ENCODE data around the gene MSH4. TPM values are rescaled to one million over a fixed set of nuclear protein-coding genes. Genes with fewer than 3 reads are reported as not detected.

The MSH4 gene
- total RNA-seq, 2 donors from 2014 or later, result 0.13 to 0.46 TPM

GRCh38 chr1:75785320-75785982 is 11.2 kb upstream of the MSH4 start:
- 26 to 32% methylated on average over 4 to 9 of the region's 9 CpGs for WGBS, 2 experiments (ENCODE audit: insufficient coverage in 1 of 2, insufficient read length in 1 of 2)
- no peak overlapping the region for H3K27ac ChIP-seq (ENCODE audit: low read depth, low read length)

GRCh38 chr1:75785983-75786853 is 10.5 kb upstream of the MSH4 start, which contains the start of gene RABGGTB:
Gene RABGGTB (plus strand): TSS chr1:75786256. CDS start chr1:75786272, 16 bp downstream.
- peak within 1 kb of the TSS; percentile 86 for H3K9ac ChIP-seq (ENCODE audit: extremely low read depth, low read length, poor library complexity, severe bottlenecking)
- H3K27ac ChIP-seq (ENCODE audit: low read depth, low read length), result peak within 1 kb of the TSS; percentile 59
- DNase-seq, result peak; percentile 98
- peak within 1 kb of the TSS; percentile 99 for H3K4me3 Mint-ChIP-seq
- H3K9me3 ChIP-seq (ENCODE audit: control insufficient read depth, low read length), result no peaks in the 10 kb centered on the region
- H3K27me3 ChIP-seq (ENCODE audit: control insufficient read depth, insufficient read depth, low read length, poor library complexity, severe bottlenecking), result no peaks in the 10 kb centered on the region
- peaks cover 41% of the 10 kb centered on the region for H3K36me3 ChIP-seq (ENCODE audit: control insufficient read depth, insufficient read depth, low read length)
- no peaks in the 10 kb centered on the region for H3K9me3 Mint-ChIP-seq
- 0% methylated on average over 16 to 28 of the region's 28 CpGs for WGBS, 2 experiments (ENCODE audit: insufficient coverage in 1 of 2, insufficient read length in 1 of 2)
- peaks cover 38% of the 10 kb centered on the region for H3K36me3 Mint-ChIP-seq (ENCODE audit: low read depth)
- H3K4me1 Mint-ChIP-seq, result peaks cover 33% of the 10 kb centered on the region
- peak within 1 kb of the TSS; percentile 94 for H3K4me3 ChIP-seq (ENCODE audit: low read length)
- peaks cover 3% of the 10 kb centered on the region for H3K27me3 Mint-ChIP-seq (ENCODE audit: insufficient read depth)
- no peak for TF ChIP-seq CTCF (conservative IDR thresholded peaks at IDR 0.05)
- peak within 1 kb of the TSS; percentile 98 for H3K27ac Mint-ChIP-seq
- H3K4me1 ChIP-seq (ENCODE audit: control insufficient read depth, insufficient read depth, low read length), result peaks cover 4% of the 10 kb centered on the region

More at GRCh38 chr1:75785320-75785982, 11.2 kb upstream of the MSH4 start:
- peaks cover 2% of the 10 kb centered on the region for H3K9me3 Mint-ChIP-seq
- no peaks in the 10 kb centered on the region for H3K4me1 ChIP-seq (ENCODE audit: control insufficient read depth, insufficient read depth, low read length)
- H3K36me3 Mint-ChIP-seq (ENCODE audit: low read depth), result peaks cover 32% of the 10 kb centered on the region
- no peaks in the 10 kb centered on the region for H3K27me3 ChIP-seq (ENCODE audit: control insufficient read depth, insufficient read depth, low read length, poor library complexity, severe bottlenecking)
- H3K4me3 ChIP-seq (ENCODE audit: low read length), result peak overlapping the region; percentile 94
- H3K36me3 ChIP-seq (ENCODE audit: control insufficient read depth, insufficient read depth, low read length), result peaks cover 33% of the 10 kb centered on the region
- peak overlapping the region; percentile 35 for H3K9ac ChIP-seq (ENCODE audit: extremely low read depth, low read length, poor library complexity, severe bottlenecking)
- H3K27ac Mint-ChIP-seq, result peak overlapping the region; percentile 90
- peaks cover 8% of the 10 kb centered on the region for H3K27me3 Mint-ChIP-seq (ENCODE audit: insufficient read depth)
- TF ChIP-seq CTCF (conservative IDR thresholded peaks at IDR 0.05), result no peak
- H3K4me3 Mint-ChIP-seq, result peak overlapping the region; percentile 99
- no peak for DNase-seq
- no peaks in the 10 kb centered on the region for H3K9me3 ChIP-seq (ENCODE audit: control insufficient read depth, low read length)
- peaks cover 27% of the 10 kb centered on the region for H3K4me1 Mint-ChIP-seq

GRCh38 chr1:75786901-75787493 is 9.7 kb upstream of the MSH4 start:
- Histone ChIP-seq H3K36me3 (ENCODE audit: control insufficient read depth, insufficient read depth, low read length) (peaks cover 49% of the 10 kb centered on the region), H3K9ac (ENCODE audit: extremely low read depth, low read length, poor library complexity, severe bottlenecking) (peak overlapping the region; percentile 86), H3K4me1 (ENCODE audit: control insufficient read depth, insufficient read depth, low read length) (peaks cover 4% of the 10 kb centered on the region), H3K4me3 (ENCODE audit: low read length) (peak overlapping the region; percentile 94), H3K27me3 (ENCODE audit: control insufficient read depth, insufficient read depth, low read length, poor library complexity, severe bottlenecking) (no peaks in the 10 kb centered on the region), H3K27ac (ENCODE audit: low read depth, low read length) (no peak overlapping the region), H3K9me3 (ENCODE audit: control insufficient read depth, low read length) (no peaks in the 10 kb centered on the region)
- H3K27me3 Mint-ChIP-seq (ENCODE audit: insufficient read depth), result no peaks in the 10 kb centered on the region
- H3K4me1 Mint-ChIP-seq, result peaks cover 39% of the 10 kb centered on the region
- WGBS, 2 experiments (ENCODE audit: insufficient coverage in 1 of 2, insufficient read length in 1 of 2), result 2 to 6% methylated on average over 6 to 10 of the region's 10 CpGs
- no peaks in the 10 kb centered on the region for H3K9me3 Mint-ChIP-seq
- DNase-seq, result no peak
- peaks cover 45% of the 10 kb centered on the region for H3K36me3 Mint-ChIP-seq (ENCODE audit: low read depth)
- TF ChIP-seq CTCF (conservative IDR thresholded peaks at IDR 0.05), result no peak
- peak overlapping the region; percentile 98 for H3K27ac Mint-ChIP-seq
- peak overlapping the region; percentile 99 for H3K4me3 Mint-ChIP-seq
